A549 (cell line): Measurements from ENCODE around the gene RILPL1. TPM values are rescaled to one million over a fixed set of nuclear protein-coding genes. Genes with fewer than 3 reads are reported as not detected.

ENCODE experiments used
- ATAC-seq, 2 experiments: fragments of 200-7000 bp in 1 of 2; fragments of >200 bp in 1 of 2; cut with Nextera tagmentation in 1 of 2; cut with Tn5 transposase in 1 of 2; 3 replicates each; pipeline versions ENCODE4 v1.8.0 to v1.9.1; 2018 to 2020; ENCODE audit warnings: mild to moderate bottlenecking in 1 of 2, moderate library complexity in 1 of 2
- CTCF ChIA-PET: fragments of 300-600 bp; sonication (Branson Sonifier 250); formaldehyde crosslinking; extraction: SDS; loops from one replicate; lab custom pipeline; 2021; ENCODE audit warnings: antibody characterized with exemption, inconsistent platforms; lab: Yijun Ruan, JAX
- POLR2A ChIA-PET: fragments of 350-600 bp; formaldehyde crosslinking; extraction: SDS; loops from one replicate; lab custom pipeline; 2021; ENCODE audit warnings: antibody characterized with exemption, inconsistent platforms; lab: Yijun Ruan, JAX
- DNase-seq, 2 experiments: peaks; one replicate each; pipeline versions ENCODE4 v3.0.0 to v3.0.0-alpha.2; 2011 to 2016; ENCODE audit warnings: low read depth in 1 of 2, low spot score in 1 of 2
- FAIRE-seq: peaks from 2 replicates; lab custom pipeline; 2011; peaks lifted over from hg19 to GRCh38; lab: Jason Lieb, UNC
- H3K27ac ChIP-seq, 2 experiments: fragments of >200 bp; sonication (Bioruptor Twin); formaldehyde crosslinking; 3 replicates each; pipeline ENCODE4 v1.5.1; 2016 to 2017
- H3K4me1 ChIP-seq: fragments of >200 bp; sonication (Bioruptor Twin); formaldehyde crosslinking; 3 replicates; pipeline ENCODE4 v1.6.1; 2016
- H3K4me2 ChIP-seq: fragments of >200 bp; sonication (Bioruptor Twin); formaldehyde crosslinking; 3 replicates; pipeline ENCODE4 v1.6.1; 2016
- H3K4me3 ChIP-seq: fragments of >200 bp; sonication (Bioruptor Twin); formaldehyde crosslinking; 3 replicates; pipeline ENCODE4 v1.5.1; 2016
- H3K9me3 ChIP-seq: fragments of >200 bp; sonication (Bioruptor Twin); formaldehyde crosslinking; 3 replicates; pipeline ENCODE4 v1.6.1; 2016
- BHLHE40 ChIP-seq: IDR thresholded peaks from 2 replicates; pipeline ENCODE4 v1.6.1; 2012; ENCODE audit warnings: low read depth, low read length, inconsistent platforms
- CBX2 ChIP-seq: fragments of 200-600 bp; sonication (generic); IDR thresholded peaks from 2 replicates; pipeline ENCODE4 v1.6.1; 2016; ENCODE audit warnings: low read depth, mild to moderate bottlenecking, borderline replicate concordance
- CHD2 ChIP-seq: fragments of 150-350 bp; IDR thresholded peaks from 2 replicates; pipeline ENCODE4 v1.6.1; 2014; ENCODE audit warnings: low read length; ENCODE audit not compliant: partially characterized antibody
- CHD4 ChIP-seq: fragments of 200-600 bp; sonication (generic); IDR thresholded peaks from 2 replicates; pipeline ENCODE4 v1.6.1; 2016; ENCODE audit warnings: antibody characterized with exemption, mild to moderate bottlenecking, borderline replicate concordance
- CTCF ChIP-seq: fragments of >200 bp; sonication (Bioruptor Twin); formaldehyde crosslinking; IDR thresholded peaks from 3 replicates; pipeline ENCODE4 v1.5.1; 2016
- EHMT2 ChIP-seq: fragments of 200-600 bp; sonication (generic); IDR thresholded peaks from 2 replicates; pipeline ENCODE4 v1.6.1; 2016; ENCODE audit warnings: antibody characterized with exemption, low read depth, mild to moderate bottlenecking, moderate library complexity
- FOSB ChIP-seq: fragments of 250-450 bp; sonication (Bioruptor Pico); IDR thresholded peaks from 2 replicates; pipeline ENCODE4 v1.5.0; 2020; ENCODE audit warnings: mild to moderate bottlenecking, moderate library complexity
- FOXS1 ChIP-seq: fragments of 250-450 bp; sonication (Bioruptor Pico); IDR thresholded peaks from 2 replicates; pipeline ENCODE4 v1.5.0; 2020; ENCODE audit warnings: mild to moderate bottlenecking, moderate library complexity
- HOXB13 ChIP-seq: fragments of 250-450 bp; sonication (Bioruptor Pico); IDR thresholded peaks from 2 replicates; pipeline ENCODE4 v1.5.0; 2020; ENCODE audit warnings: low read depth, mild to moderate bottlenecking, moderate library complexity
- JUN ChIP-seq, 2 experiments: fragments of >200 bp; sonication (Bioruptor Twin); formaldehyde crosslinking; IDR thresholded peaks; 2 replicates in 1 of 2; 3 replicates in 1 of 2; pipeline ENCODE4 v1.6.1; 2016 to 2017
- JUNB ChIP-seq: fragments of >200 bp; sonication (Bioruptor Twin); formaldehyde crosslinking; IDR thresholded peaks from 2 replicates; pipeline ENCODE4 v1.6.1; 2016
- MAFK ChIP-seq: fragments of 450-650 bp; IDR thresholded peaks from 2 replicates; pipeline ENCODE4 v1.6.1; 2014; ENCODE audit not compliant: partially characterized antibody
- MAZ ChIP-seq: fragments of 150-350 bp; IDR thresholded peaks from 2 replicates; pipeline ENCODE4 v1.6.1; 2014; ENCODE audit warnings: antibody characterized with exemption, low read depth, low read length, borderline replicate concordance
- RAD21 ChIP-seq, 2 experiments: fragments of >200 bp in 1 of 2; sonication (Bioruptor Twin) in 1 of 2; formaldehyde crosslinking in 1 of 2; IDR thresholded peaks in 1 of 2; conservative IDR thresholded peaks in 1 of 2; 2 replicates in 1 of 2; 3 replicates in 1 of 2; pipeline ENCODE4 v1.6.1; 2012 to 2018; ENCODE audit warnings: inconsistent platforms in 1 of 2
- RNF2 ChIP-seq: fragments of 200-600 bp; sonication (generic); IDR thresholded peaks from 2 replicates; pipeline ENCODE4 v1.6.1; 2016; ENCODE audit warnings: low read depth, mild to moderate bottlenecking, antibody characterized with exemption, moderate library complexity, borderline replicate concordance
- SREBF2 ChIP-seq: fragments of 450-650 bp; IDR thresholded peaks from 2 replicates; pipeline ENCODE4 v1.6.1; 2014; ENCODE audit warnings: mild to moderate bottlenecking, moderate library complexity
- TFCP2L1 ChIP-seq: fragments of 250-450 bp; sonication (Bioruptor Pico); IDR thresholded peaks from 2 replicates; pipeline ENCODE4 v1.5.0; 2021; ENCODE audit warnings: mild to moderate bottlenecking
- USF2 ChIP-seq: fragments of 450-650 bp; IDR thresholded peaks from 2 replicates; pipeline ENCODE4 v1.6.1; 2014; ENCODE audit warnings: antibody characterized with exemption
- ZC3H11A ChIP-seq: fragments of 450-650 bp; IDR thresholded peaks from 2 replicates; pipeline ENCODE4 v1.6.1; 2014; ENCODE audit warnings: antibody characterized with exemption, mild to moderate bottlenecking
- ZFP36 ChIP-seq: fragments of 450-650 bp; IDR thresholded peaks from 2 replicates; pipeline ENCODE4 v1.6.1; 2014; ENCODE audit warnings: borderline replicate concordance; ENCODE audit not compliant: partially characterized antibody
- WGBS: methylation state at CpG from one replicate; pipeline ENCODE4 v1.1.6; 2017; ENCODE audit errors: missing lambda C conversion rate; 5-methylcytosine and 5-hydroxymethylcytosine counted together
- polyA plus RNA-seq, 4 experiments: library from polyadenylated mRNA; depleted of rRNA in 3 of 4; stranded (reverse); fragments of >200 nt; fragmentation: RNase III in 1 of 4; extraction: RNeasy Plus Mini Kit Qiagen cat#74134 plus additional on column Dnase treatment in 1 of 4; gene quantifications; 2 replicates in 3 of 4; 3 replicates in 1 of 4; pipeline ENCODE4 v1.2.3, GENCODE V29; 2011 to 2017
- TF ChIP-seq, protein P1 (sequence below): IDR thresholded peaks from 2 replicates; pipeline ENCODE4 v1.6.1; 2012

RILPL1 gene
- polyA plus RNA-seq, 2 of the 4 experiments (the other 2 are of a cell fraction), result 8.0 to 14.2 TPM

DNA sequence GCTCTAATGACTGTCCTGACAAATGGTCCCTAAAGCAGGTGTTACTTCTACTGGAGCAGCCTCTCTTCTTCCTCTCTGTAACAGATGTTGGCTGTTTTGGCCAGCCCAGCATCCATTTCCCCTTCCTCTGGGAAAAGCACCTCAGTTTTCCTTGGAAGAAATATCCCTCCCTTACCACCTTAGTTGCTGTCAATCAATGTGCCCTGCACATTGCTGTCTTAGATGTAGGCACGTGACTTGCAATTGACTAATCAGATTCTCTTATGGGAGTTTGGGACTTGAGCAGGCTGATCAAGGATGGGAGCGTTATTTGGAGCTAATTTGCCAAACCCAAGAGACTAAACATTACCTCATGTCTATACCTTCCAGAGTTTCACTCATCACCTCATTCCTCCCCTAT is 38.9 kb upstream of the RILPL1 start:
- no peak for DNase-seq
- Histone ChIP-seq H3K9me3 (no peaks in the 10 kb centered on the region), H3K4me2 (no peak overlapping the region), H3K4me3 (no peak overlapping the region), H3K27ac (no peak overlapping the region), H3K4me1 (no peaks in the 10 kb centered on the region; the same call in 2 of the 3 replicates)
- TF ChIP-seq FOSB (no peak), JUNB (no peak), TFCP2L1 (no peak), BHLHE40 (no peak), HOXB13 (no peak), CBX2 (no peak), RAD21 (conservative IDR thresholded peaks at IDR 0.05 in 1 of 2, IDR thresholded peaks at IDR 0.05 in 1 of 2) (no peak), MAZ (no peak), CHD2 (no peak), MAFK (no peak), ZFP36 (no peak), RNF2 (no peak), CHD4 (no peak), FOXS1 (CRISPR knock-in tag) (no peak), CTCF (no peak), SREBF2 (no peak), EHMT2 (no peak), ZC3H11A (no peak)
- TF ChIP-seq, protein P1, sequence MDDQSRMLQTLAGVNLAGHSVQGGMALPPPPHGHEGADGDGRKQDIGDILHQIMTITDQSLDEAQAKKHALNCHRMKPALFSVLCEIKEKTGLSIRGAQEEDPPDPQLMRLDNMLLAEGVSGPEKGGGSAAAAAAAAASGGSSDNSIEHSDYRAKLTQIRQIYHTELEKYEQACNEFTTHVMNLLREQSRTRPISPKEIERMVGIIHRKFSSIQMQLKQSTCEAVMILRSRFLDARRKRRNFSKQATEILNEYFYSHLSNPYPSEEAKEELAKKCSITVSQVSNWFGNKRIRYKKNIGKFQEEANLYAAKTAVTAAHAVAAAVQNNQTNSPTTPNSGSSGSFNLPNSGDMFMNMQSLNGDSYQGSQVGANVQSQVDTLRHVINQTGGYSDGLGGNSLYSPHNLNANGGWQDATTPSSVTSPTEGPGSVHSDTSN, result no peak
- ATAC-seq, result no peak
- POLR2A ChIA-PET, result no interaction called here
- WGBS, result 36% methylated on average over 2 of the region's 2 CpGs
- no peak for FAIRE-seq
- CTCF ChIA-PET, result interaction anchor here (0.6 kb wide), 1 partner anchor 1433 kb away, joined by 3 read pairs; no protein-coding TSS in a partner anchor

DNA sequence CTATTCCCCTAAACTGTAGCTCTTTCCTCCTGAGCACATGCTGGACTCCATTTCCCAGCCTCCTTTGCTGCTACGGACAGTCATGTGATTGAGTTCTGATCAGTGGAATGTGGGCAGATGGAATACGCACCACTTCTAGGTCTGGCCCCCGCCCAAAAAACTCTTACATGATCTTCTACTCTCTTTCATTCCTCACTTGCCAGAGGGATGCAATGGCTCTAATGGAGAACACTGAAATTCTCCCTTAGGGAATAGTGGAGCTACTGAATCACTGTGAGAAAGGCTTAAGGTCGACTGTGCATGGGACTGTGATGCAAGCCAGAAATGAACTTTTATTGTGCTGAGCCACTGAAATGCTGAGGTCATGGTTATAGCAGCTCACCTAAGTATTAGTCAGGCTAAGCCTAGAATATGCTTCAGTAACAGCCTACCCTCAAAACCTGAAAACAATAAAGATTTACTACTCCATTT is 37.9 kb upstream of the RILPL1 start:
- Histone ChIP-seq H3K27ac (peak overlapping the region; percentile 35 to 58; a peak in 4 of 6 replicates), H3K4me1 (no peaks in the 10 kb centered on the region; the same call in 2 of the 3 replicates), H3K4me2 (peak overlapping the region; percentile 61), H3K9me3 (no peaks in the 10 kb centered on the region), H3K4me3 (no peak overlapping the region)
- FAIRE-seq (no peak), ATAC-seq (peak; percentile 90 to 93), DNase-seq (peak; percentile 46 to 63)
- POLR2A ChIA-PET, result no interaction called here
- CTCF ChIA-PET, result interaction anchor here (0.7 to 1.4 kb wide), 3 partner anchors 23 to 34 kb away, joined by 3 to 5 read pairs (median 4); partner anchors contain the start of gene DDX55
- 22% methylated on average over 4 of the region's 4 CpGs for WGBS
- TF ChIP-seq JUN (IDR thresholded peaks at IDR 0.05) (no peak), USF2 (peak; percentile 71), MAFK (peak; percentile 71)
